Activated CD4-positive, alpha-beta T cell treated with anti-CD3 and anti-CD28 coated beads, Interleukin-2, amount 50 U/mL, for 4 hours (primary cell): Measurements from ENCODE around the gene NEDD4L.

Source experiments
- DNase-seq, 2 experiments: peaks; one replicate each; pipeline ENCODE4 v3.0.0-alpha.2; 2020

The NEDD4L gene

GRCh38 chr18:58190842-58191530, 147.0 kb downstream of the NEDD4L start:
- DNase-seq: no peak

- no peak for DNase-seq
Observed at GRCh38 chr18:58191626-58192025, 147.6 kb downstream of the NEDD4L start.

- DNase-seq: no peak
Observed at GRCh38 chr18:58192519-58192918, 148.5 kb downstream of the NEDD4L start.

GRCh38 chr18:58194028-58194427, 150.0 kb downstream of the NEDD4L start:
- DNase-seq: no peak

- DNase-seq: no peak
Observed at GRCh38 chr18:58195278-58195765, 151.3 kb downstream of the NEDD4L start.

- no peak for DNase-seq
Observed at GRCh38 chr18:58196164-58196563, 152.1 kb downstream of the NEDD4L start.

GRCh38 chr18:58196881-58197872, 153.2 kb downstream of the NEDD4L start:
- no peak for DNase-seq

- DNase-seq: no peak
Observed at GRCh38 chr18:58201268-58201667, 157.2 kb downstream of the NEDD4L start.

GRCh38 chr18:58201733-58202730, 158.0 kb downstream of the NEDD4L start:
- no peak for DNase-seq

- no peak for DNase-seq
Observed at GRCh38 chr18:58204776-58205442, 160.9 kb downstream of the NEDD4L start.

- no peak for DNase-seq
Observed at GRCh38 chr18:58205443-58206160, 161.6 kb downstream of the NEDD4L start.

- no peak for DNase-seq
Observed at GRCh38 chr18:58207520-58208152, 163.6 kb downstream of the NEDD4L start.

GRCh38 chr18:58208207-58208932, 164.3 kb downstream of the NEDD4L start:
- no peak for DNase-seq

GRCh38 chr18:58209326-58209725, 165.3 kb downstream of the NEDD4L start:
- no peak for DNase-seq

- DNase-seq: no peak
Observed at GRCh38 chr18:58211510-58211909, 167.5 kb downstream of the NEDD4L start.

GRCh38 chr18:58212274-58212673, 168.2 kb downstream of the NEDD4L start:
- DNase-seq: no peak

GRCh38 chr18:58213440-58213839, 169.4 kb downstream of the NEDD4L start:
- no peak for DNase-seq

GRCh38 chr18:58215011-58215410, 171.0 kb downstream of the NEDD4L start:
- no peak for DNase-seq

GRCh38 chr18:58216071-58216481, 172.1 kb downstream of the NEDD4L start:
- no peak for DNase-seq

- no peak for DNase-seq
Observed at GRCh38 chr18:58217052-58217451, 173.0 kb downstream of the NEDD4L start.
